BJ (cell line): ENCODE results near the gene ZRSR2. TPM values are rescaled to one million over a fixed set of nuclear protein-coding genes. Genes with fewer than 3 reads are reported as not detected.

Experiments
- CTCF ChIA-PET: fragments of 350-600 bp; formaldehyde crosslinking; extraction: SDS; loops from one replicate; lab custom pipeline; 2021; ENCODE audit warnings: antibody characterized with exemption, inconsistent platforms; lab: Yijun Ruan, JAX
- POLR2A ChIA-PET: fragments of 300-600 bp; sonication (Branson Sonifier 250); formaldehyde crosslinking; extraction: SDS; loops from one replicate; lab custom pipeline; 2021; ENCODE audit warnings: antibody characterized with exemption; lab: Charles Lee
- DNase-seq: peaks from one replicate; pipeline ENCODE4 v3.0.0-alpha.2; 2011; ENCODE audit warnings: low read depth
- H3K27me3 ChIP-seq: 2 replicates; pipeline ENCODE4 v1.6.0; 2011; ENCODE audit warnings: low read length; ENCODE audit not compliant: control insufficient read depth, insufficient read depth
- H3K36me3 ChIP-seq: 2 replicates; pipeline ENCODE4 v1.5.1; 2011; ENCODE audit warnings: low read length; ENCODE audit not compliant: control insufficient read depth, insufficient read depth
- H3K4me3 ChIP-seq: 2 replicates; pipeline ENCODE4 v1.5.1; 2011; ENCODE audit warnings: low read depth, mild to moderate bottlenecking, control low read depth, low read length
- polyA plus RNA-seq: library from polyadenylated mRNA; depleted of rRNA; stranded (reverse); fragments of >200 nt; gene quantifications from 2 replicates; pipeline ENCODE4 v1.2.3, GENCODE V29; 2011
- TF ChIP-seq, protein P1 (sequence below): IDR thresholded peaks from 2 replicates; pipeline ENCODE4 v1.5.1; 2011; ENCODE audit warnings: low read depth, mild to moderate bottlenecking, control low read depth, inconsistent platforms, low read length, moderate library complexity; ENCODE audit not compliant: insufficient read depth

Gene ZRSR2
- polyA plus RNA-seq, 1 experiment, result 2.9 TPM

DNA sequence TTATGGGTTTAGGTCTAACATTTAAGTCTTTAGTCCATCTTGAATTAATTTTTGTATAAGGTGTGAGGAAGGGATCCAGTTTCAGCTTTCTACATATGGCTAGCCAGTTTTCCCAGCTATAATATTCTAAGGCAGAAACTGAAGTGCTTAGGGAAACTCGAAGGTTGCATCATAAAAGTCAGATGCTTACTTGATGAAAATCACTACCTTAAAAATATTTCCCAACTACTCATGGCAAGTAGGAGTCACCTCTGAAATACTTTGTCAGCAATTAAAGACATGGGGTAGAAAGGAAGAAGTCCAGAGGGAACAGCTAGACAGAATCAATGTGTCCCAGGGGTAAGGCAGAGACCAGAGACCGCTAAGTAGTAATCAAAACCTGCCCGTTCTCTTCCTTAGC, 70.6 kb downstream of the ZRSR2 start:
- TF ChIP-seq, protein P1, sequence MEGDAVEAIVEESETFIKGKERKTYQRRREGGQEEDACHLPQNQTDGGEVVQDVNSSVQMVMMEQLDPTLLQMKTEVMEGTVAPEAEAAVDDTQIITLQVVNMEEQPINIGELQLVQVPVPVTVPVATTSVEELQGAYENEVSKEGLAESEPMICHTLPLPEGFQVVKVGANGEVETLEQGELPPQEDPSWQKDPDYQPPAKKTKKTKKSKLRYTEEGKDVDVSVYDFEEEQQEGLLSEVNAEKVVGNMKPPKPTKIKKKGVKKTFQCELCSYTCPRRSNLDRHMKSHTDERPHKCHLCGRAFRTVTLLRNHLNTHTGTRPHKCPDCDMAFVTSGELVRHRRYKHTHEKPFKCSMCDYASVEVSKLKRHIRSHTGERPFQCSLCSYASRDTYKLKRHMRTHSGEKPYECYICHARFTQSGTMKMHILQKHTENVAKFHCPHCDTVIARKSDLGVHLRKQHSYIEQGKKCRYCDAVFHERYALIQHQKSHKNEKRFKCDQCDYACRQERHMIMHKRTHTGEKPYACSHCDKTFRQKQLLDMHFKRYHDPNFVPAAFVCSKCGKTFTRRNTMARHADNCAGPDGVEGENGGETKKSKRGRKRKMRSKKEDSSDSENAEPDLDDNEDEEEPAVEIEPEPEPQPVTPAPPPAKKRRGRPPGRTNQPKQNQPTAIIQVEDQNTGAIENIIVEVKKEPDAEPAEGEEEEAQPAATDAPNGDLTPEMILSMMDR, result no peak
- no peak overlapping the region for H3K4me3 ChIP-seq
- H3K36me3 ChIP-seq, result no peaks in the 10 kb centered on the region
- CTCF ChIA-PET, result no interaction called here
- H3K27me3 ChIP-seq, result no peaks in the 10 kb centered on the region; the same call in 1 of the 2 replicates
- POLR2A ChIA-PET, result no interaction called here
- DNase-seq, result no peak

DNA sequence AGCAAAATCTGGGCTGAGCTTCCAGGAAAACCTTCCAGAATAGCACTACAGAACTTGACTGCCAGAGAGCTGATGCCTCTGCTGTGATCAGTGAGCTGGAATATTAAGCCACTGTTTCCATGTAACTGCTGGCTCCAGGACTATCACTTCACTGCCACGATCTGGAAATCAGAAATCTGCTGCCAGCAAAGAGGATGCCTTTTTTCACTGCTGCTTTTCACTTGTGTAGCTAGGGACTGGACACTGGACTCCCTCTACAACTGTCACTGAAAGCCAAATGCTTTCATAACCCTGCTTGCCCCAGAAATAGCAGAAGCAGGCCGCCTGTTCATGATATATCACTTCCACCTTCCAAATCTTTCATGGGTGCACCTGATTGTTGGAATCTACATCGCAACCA, 73.7 kb downstream of the ZRSR2 start:
- TF ChIP-seq, protein P1, result no peak
- CTCF ChIA-PET, result no interaction called here
- Histone ChIP-seq H3K4me3 (no peak overlapping the region), H3K27me3 (no peaks in the 10 kb centered on the region; the same call in 1 of the 2 replicates), H3K36me3 (no peaks in the 10 kb centered on the region)
- POLR2A ChIA-PET, result no interaction called here
- DNase-seq, result no peak

DNA sequence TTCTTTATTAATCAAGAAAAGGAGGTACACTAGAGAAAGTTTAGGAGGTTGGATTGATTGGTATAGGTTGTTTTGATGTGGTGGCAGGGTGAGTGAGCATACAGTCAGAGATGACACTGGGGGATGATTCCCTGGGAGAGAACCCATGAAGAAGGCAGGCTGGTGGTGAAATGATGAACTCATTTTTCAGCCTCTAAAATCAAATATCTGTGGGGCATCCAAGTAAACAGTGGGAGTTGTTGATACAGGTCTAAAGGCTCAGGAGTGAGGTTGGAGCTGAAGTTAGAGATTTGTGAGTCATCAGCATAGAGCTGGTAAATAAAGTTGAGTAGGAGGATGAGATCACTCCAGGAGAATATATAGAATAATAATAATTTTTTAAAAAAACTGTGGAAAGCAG, 74.3 kb downstream of the ZRSR2 start:
- no peaks in the 10 kb centered on the region for H3K36me3 ChIP-seq
- no peak for DNase-seq
- ChIA-PET CTCF (no interaction called here), POLR2A (no interaction called here)
- H3K4me3 ChIP-seq, result no peak overlapping the region
- TF ChIP-seq, protein P1, result no peak
- no peaks in the 10 kb centered on the region; the same call in 1 of the 2 replicates for H3K27me3 ChIP-seq

DNA sequence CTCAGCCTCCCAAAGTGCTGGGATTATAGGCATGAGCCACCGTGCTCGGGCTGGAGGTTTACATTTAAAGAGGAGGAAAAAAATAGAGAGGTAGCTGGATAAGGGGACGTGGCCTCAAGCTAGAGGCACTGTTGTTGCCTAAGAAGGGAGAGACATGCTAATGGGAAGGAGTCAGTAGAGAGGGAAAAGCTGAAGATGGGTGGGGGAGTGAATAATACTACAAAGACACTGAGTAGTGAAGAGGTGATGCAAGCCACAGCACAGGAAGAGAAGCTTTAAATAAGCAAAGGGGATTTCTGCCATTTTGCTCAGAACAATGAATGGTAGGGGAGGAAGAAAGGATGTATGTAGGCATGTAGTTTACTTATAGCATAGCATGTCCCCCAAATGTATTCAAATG, 75.9 kb downstream of the ZRSR2 start:
- Histone ChIP-seq H3K36me3 (no peaks in the 10 kb centered on the region), H3K27me3 (no peaks in the 10 kb centered on the region), H3K4me3 (no peak overlapping the region)
- TF ChIP-seq, protein P1, result no peak
- no peak for DNase-seq
- ChIA-PET CTCF (no interaction called here), POLR2A (no interaction called here)

DNA sequence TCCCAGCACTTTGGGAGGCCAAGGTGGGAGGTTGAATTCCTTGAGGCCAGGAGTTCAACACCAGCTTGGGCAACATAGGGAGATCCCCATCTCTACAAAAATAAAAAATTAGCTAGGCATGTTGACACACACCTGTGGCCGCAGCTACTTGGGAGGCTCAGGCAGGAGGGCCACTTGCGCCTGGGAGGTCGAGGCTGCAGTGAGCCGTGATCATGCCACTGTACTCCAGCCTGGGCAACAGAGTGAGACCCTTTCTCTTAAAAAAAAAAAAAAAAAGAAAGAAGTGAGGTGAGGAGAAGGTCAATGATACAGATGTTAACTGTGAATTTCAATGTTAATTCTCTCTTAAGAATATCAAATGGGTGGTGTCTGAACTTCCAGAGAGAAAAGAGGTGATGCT, 79.4 kb downstream of the ZRSR2 start:
- POLR2A ChIA-PET, result no interaction called here
- no peaks in the 10 kb centered on the region for H3K36me3 ChIP-seq
- H3K4me3 ChIP-seq, result no peak overlapping the region

More for the DNA sequence above, 79.4 kb downstream of the ZRSR2 start:
- DNase-seq, result no peak
- CTCF ChIA-PET, result no interaction called here
- TF ChIP-seq, protein P1, result no peak
- no peaks in the 10 kb centered on the region for H3K27me3 ChIP-seq
